ENCODE results near the gene AURKAIP1. TPM values are rescaled to one million over a fixed set of nuclear protein-coding genes. Genes with fewer than 3 reads are reported as not detected.
A peak's percentile ranks its signal among the peaks of the same experiment; 100 is the strongest.

Gene AURKAIP1
- total and polyA plus RNA-seq, 9 of the 15 experiments (the other 6 are each of a cell fraction or from before 2014, with no cell fraction given) = 7.8 to 478 (median 92.0) TPM

GRCh38 chr1:1406821-1407635, 32.0 kb upstream of the AURKAIP1 start, which contains the start of gene MRPL20 (continued):
- TF ChIP-seq TEAD4 (IDR thresholded peaks at IDR 0.05; ENCODE audit: low read length) = peak; percentile 27; the same call in 1 of the 2 replicates
- TF ChIP-seq TEAD4 (CRISPR knock-in tag; IDR thresholded peaks at IDR 0.05; ENCODE audit: borderline replicate concordance) = no peak
- peak; percentile 85; the same call in 1 of the 2 replicates for TF ChIP-seq THRB (CRISPR knock-in tag; conservative IDR thresholded peaks at IDR 0.05)
- TF ChIP-seq HIVEP1 (CRISPR knock-in tag; IDR thresholded peaks at IDR 0.05) = 0 out of 2 replicates have a peak, but pooled peaks have one; percentile 4
- no peak for TF ChIP-seq CEBPG (CRISPR knock-in tag; IDR thresholded peaks at IDR 0.05)
- TF ChIP-seq CEBPG (tag; conservative IDR thresholded peaks at IDR 0.05 in 1 of 2, IDR thresholded peaks at IDR 0.05 in 1 of 2) = no peak
- TF ChIP-seq CUX1 (CRISPR knock-in tag; IDR thresholded peaks at IDR 0.05) = no peak
- TF ChIP-seq YY1 (IDR thresholded peaks at IDR 0.05; ENCODE audit: borderline replicate concordance in 1 of 3, control insufficient read depth in 1 of 3, extremely low read depth in 1 of 3, insufficient read depth in 3 of 3, insufficient read length in 1 of 3, insufficient replicate concordance in 2 of 3, low read depth in 1 of 3, low read length in 2 of 3) = peak; percentile 90 to 98 (median 98)
- TF ChIP-seq PRPF4 (IDR thresholded peaks at IDR 0.05; ENCODE audit: insufficient read depth, low read depth, low read length, poor library complexity, severe bottlenecking) = peak; percentile 39
- TF ChIP-seq CCNT2 (IDR thresholded peaks at IDR 0.05; ENCODE audit: borderline replicate concordance, extremely low read depth, insufficient read length, low read depth, low read length) = peak; percentile 6
- TF ChIP-seq RAD21 (CRISPR knock-in tag; conservative IDR thresholded peaks at IDR 0.05 in 1 of 2, IDR thresholded peaks at IDR 0.05 in 1 of 2) = peak; percentile 1 to 22; a peak in 1 of 4 replicates
- no peak for TF ChIP-seq RBM14 (IDR thresholded peaks at IDR 0.05; ENCODE audit: borderline replicate concordance, insufficient read depth, low read depth, low read length)
- no peak for TF ChIP-seq IFI16 (CRISPR knock-in tag; IDR thresholded peaks at IDR 0.05)
- TF ChIP-seq MLX (CRISPR knock-in tag; conservative IDR thresholded peaks at IDR 0.05) = no peak; a peak in 1 of 4 replicates
- peak; percentile 85 for TF ChIP-seq ZNF766 (CRISPR knock-in tag; conservative IDR thresholded peaks at IDR 0.05)
- no peak for TF ChIP-seq BRD9 (IDR thresholded peaks at IDR 0.05; ENCODE audit: low read depth, partially characterized antibody)
- peak; percentile 18 for TF ChIP-seq ZNF146 (CRISPR knock-in tag; IDR thresholded peaks at IDR 0.05; ENCODE audit: unreplicated experiment)

Data from K562 (cell line).